Measurements from ENCODE around the gene PTPN1. TPM values are rescaled to one million over a fixed set of nuclear protein-coding genes. Genes with fewer than 3 reads are reported as not detected.
A peak's percentile ranks its signal among the peaks of the same experiment; 100 is the strongest.

The PTPN1 gene
- total and polyA plus RNA-seq, 2 of the 13 experiments (the other 11 are each of a cell fraction or from before 2014, with no cell fraction given) = 17.7 to 37.2 TPM

DNA sequence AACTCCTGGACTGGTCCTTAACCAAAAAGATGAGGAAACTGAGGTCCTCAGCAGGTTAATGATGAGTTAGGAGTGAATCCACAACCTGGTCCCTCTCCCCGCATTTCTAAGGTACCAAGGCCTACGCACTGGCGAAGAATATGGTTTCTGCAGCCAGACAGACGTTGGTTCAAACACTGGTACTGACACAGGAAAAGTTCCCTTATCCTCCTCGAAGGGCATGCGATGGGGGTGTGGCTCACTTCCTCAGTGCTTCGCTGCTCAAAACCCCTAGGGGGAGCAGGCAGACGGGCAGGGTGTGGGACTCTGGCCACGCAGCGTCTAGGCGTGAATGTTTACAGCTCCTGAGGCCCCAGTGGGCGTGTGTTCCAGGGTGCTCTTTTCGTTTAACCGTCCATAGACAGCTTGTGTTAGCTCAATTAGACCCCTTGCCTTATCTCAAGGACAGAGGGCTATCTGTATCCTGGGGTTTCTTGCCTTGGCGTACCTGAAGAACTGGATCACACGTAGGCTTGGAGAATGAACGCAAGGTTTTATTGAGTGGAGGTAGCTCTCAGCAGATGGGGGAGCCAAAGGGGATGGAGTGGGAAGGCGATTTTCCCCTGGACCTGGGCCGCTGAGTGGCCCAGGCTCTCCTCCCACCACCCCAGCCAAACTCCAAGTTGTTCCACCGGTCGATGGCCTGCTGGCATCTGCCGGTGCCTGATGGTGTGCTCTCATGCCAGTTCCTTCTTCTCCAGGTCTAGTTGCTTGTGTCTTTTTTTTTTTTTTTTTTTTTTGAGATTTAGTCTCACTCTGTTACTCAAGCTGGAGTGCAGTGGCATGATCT is 31.8 kb upstream of the PTPN1 start (continued):
- TF ChIP-seq, protein P1, sequence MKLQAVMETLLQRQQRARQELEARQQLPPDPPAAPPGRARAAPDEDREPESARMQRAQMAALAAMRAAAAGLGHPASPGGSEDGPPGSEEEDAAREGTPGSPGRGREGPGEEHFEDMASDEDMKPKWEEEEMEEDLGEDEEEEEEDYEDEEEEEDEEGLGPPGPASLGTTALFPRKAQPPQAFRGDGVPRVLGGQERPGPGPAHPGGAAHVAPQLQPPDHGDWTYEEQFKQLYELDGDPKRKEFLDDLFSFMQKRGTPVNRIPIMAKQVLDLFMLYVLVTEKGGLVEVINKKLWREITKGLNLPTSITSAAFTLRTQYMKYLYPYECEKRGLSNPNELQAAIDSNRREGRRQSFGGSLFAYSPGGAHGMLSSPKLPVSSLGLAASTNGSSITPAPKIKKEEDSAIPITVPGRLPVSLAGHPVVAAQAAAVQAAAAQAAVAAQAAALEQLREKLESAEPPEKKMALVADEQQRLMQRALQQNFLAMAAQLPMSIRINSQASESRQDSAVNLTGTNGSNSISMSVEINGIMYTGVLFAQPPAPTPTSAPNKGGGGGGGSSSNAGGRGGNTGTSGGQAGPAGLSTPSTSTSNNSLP (IDR thresholded peaks at IDR 0.05; ENCODE audit: low read depth, low read length) = no peak
- TF ChIP-seq, protein P2, sequence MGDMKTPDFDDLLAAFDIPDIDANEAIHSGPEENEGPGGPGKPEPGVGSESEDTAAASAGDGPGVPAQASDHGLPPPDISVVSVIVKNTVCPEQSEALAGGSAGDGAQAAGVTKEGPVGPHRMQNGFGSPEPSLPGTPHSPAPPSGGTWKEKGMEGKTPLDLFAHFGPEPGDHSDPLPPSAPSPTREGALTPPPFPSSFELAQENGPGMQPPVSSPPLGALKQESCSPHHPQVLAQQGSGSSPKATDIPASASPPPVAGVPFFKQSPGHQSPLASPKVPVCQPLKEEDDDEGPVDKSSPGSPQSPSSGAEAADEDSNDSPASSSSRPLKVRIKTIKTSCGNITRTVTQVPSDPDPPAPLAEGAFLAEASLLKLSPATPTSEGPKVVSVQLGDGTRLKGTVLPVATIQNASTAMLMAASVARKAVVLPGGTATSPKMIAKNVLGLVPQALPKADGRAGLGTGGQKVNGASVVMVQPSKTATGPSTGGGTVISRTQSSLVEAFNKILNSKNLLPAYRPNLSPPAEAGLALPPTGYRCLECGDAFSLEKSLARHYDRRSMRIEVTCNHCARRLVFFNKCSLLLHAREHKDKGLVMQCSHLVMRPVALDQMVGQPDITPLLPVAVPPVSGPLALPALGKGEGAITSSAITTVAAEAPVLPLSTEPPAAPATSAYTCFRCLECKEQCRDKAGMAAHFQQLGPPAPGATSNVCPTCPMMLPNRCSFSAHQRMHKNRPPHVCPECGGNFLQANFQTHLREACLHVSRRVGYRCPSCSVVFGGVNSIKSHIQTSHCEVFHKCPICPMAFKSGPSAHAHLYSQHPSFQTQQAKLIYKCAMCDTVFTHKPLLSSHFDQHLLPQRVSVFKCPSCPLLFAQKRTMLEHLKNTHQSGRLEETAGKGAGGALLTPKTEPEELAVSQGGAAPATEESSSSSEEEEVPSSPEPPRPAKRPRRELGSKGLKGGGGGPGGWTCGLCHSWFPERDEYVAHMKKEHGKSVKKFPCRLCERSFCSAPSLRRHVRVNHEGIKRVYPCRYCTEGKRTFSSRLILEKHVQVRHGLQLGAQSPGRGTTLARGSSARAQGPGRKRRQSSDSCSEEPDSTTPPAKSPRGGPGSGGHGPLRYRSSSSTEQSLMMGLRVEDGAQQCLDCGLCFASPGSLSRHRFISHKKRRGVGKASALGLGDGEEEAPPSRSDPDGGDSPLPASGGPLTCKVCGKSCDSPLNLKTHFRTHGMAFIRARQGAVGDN (CRISPR knock-in tag; IDR thresholded peaks at IDR 0.05) = peak; percentile 85
- TF ChIP-seq PHF5A (CRISPR knock-in tag; IDR thresholded peaks at IDR 0.05; ENCODE audit: low read depth, unreplicated experiment) = no peak
- TF ChIP-seq, protein P3, sequence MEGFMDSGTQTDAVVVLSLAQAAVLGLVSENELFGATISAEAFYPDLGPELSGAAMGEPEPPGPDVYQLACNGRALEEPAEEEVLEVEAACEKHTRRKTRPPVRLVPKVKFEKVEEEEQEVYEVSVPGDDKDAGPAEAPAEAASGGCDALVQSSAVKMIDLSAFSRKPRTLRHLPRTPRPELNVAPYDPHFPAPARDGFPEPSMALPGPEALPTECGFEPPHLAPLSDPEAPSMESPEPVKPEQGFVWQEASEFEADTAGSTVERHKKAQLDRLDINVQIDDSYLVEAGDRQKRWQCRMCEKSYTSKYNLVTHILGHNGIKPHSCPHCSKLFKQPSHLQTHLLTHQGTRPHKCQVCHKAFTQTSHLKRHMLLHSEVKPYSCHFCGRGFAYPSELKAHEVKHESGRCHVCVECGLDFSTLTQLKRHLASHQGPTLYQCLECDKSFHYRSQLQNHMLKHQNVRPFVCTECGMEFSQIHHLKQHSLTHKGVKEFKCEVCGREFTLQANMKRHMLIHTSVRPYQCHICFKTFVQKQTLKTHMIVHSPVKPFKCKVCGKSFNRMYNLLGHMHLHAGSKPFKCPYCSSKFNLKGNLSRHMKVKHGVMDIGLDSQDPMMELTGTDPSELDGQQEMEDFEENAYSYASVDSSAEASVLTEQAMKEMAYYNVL (CRISPR knock-in tag; IDR thresholded peaks at IDR 0.05; ENCODE audit: borderline replicate concordance) = peak; percentile 77; the same call in 1 of the 2 replicates
- TF ChIP-seq, protein P4, sequence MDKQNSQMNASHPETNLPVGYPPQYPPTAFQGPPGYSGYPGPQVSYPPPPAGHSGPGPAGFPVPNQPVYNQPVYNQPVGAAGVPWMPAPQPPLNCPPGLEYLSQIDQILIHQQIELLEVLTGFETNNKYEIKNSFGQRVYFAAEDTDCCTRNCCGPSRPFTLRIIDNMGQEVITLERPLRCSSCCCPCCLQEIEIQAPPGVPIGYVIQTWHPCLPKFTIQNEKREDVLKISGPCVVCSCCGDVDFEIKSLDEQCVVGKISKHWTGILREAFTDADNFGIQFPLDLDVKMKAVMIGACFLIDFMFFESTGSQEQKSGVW (CRISPR knock-in tag; IDR thresholded peaks at IDR 0.05; ENCODE audit: borderline replicate concordance) = no peak
- 0 out of 2 replicates have a peak, but pooled peaks have one; percentile 32 for TF ChIP-seq SAFB2 (CRISPR knock-in tag; IDR thresholded peaks at IDR 0.05; ENCODE audit: borderline replicate concordance, low read depth)
- TF ChIP-seq ZBTB7A (CRISPR knock-in tag; IDR thresholded peaks at IDR 0.05) = no peak
- TF ChIP-seq MXI1 (IDR thresholded peaks at IDR 0.05; ENCODE audit: borderline replicate concordance, low read depth, low read length) = no peak; the same call in 2 of the 3 replicates
- no peak for TF ChIP-seq TGIF2 (CRISPR knock-in tag; IDR thresholded peaks at IDR 0.05)
- TF ChIP-seq RBM39 (IDR thresholded peaks at IDR 0.05; ENCODE audit: low read depth, low read length, poor library complexity, severe bottlenecking) = no peak
- no peak for TF ChIP-seq PRPF4 (IDR thresholded peaks at IDR 0.05; ENCODE audit: low read depth, low read length, poor library complexity, severe bottlenecking)
- TF ChIP-seq ZNF776 (CRISPR knock-in tag; IDR thresholded peaks at IDR 0.05) = no peak; the same call in 1 of the 2 replicates
- TF ChIP-seq, protein P5, sequence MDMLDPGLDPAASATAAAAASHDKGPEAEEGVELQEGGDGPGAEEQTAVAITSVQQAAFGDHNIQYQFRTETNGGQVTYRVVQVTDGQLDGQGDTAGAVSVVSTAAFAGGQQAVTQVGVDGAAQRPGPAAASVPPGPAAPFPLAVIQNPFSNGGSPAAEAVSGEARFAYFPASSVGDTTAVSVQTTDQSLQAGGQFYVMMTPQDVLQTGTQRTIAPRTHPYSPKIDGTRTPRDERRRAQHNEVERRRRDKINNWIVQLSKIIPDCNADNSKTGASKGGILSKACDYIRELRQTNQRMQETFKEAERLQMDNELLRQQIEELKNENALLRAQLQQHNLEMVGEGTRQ (IDR thresholded peaks at IDR 0.05; ENCODE audit: low read depth, low read length) = no peak
- TF ChIP-seq, protein P5 (CRISPR knock-in tag; IDR thresholded peaks at IDR 0.05; ENCODE audit: borderline replicate concordance) = no peak
- no peak for TF ChIP-seq ZBTB8A (CRISPR knock-in tag; IDR thresholded peaks at IDR 0.05; ENCODE audit: borderline replicate concordance, low read depth)
- 0 out of 2 replicates have a peak, but pooled peaks have one; percentile 83 for TF ChIP-seq ZNF333 (CRISPR knock-in tag; IDR thresholded peaks at IDR 0.05; ENCODE audit: borderline replicate concordance)
